Chondrocyte (in vitro differentiated cells): ENCODE measurements around the gene MTMR10. TPM values are rescaled to one million over a fixed set of nuclear protein-coding genes. Genes with fewer than 3 reads are reported as not detected.

ENCODE experiments used
- DNase-seq: peaks from one replicate; pipeline ENCODE4 v3.0.0; 2021; ENCODE audit warnings: mixed read lengths, low spot score
- H3K27ac Mint-ChIP-seq: one replicate; pipeline ENCODE4 v1.8.0; 2021; ENCODE audit warnings: mild to moderate bottlenecking, moderate library complexity, mixed read lengths; ENCODE audit not compliant: unreplicated experiment
- H3K27me3 Mint-ChIP-seq: 2 replicates; pipeline ENCODE4 v1.8.0; 2021; ENCODE audit warnings: low read depth, mixed read lengths
- H3K36me3 Mint-ChIP-seq: 2 replicates; pipeline ENCODE4 v1.8.0; 2021; ENCODE audit warnings: low read depth, mixed read lengths
- H3K4me1 Mint-ChIP-seq: 2 replicates; pipeline ENCODE4 v1.8.0; 2021; ENCODE audit warnings: low read depth, mild to moderate bottlenecking, mixed read lengths
- H3K4me3 Mint-ChIP-seq: one replicate; pipeline ENCODE4 v1.8.0; 2021; ENCODE audit warnings: mild to moderate bottlenecking, moderate library complexity, mixed read lengths; ENCODE audit not compliant: unreplicated experiment
- H3K9me3 Mint-ChIP-seq: 2 replicates; pipeline ENCODE4 v1.8.0; 2021; ENCODE audit warnings: low read depth, mixed read lengths
- CTCF ChIP-seq: fragments of 200-600 bp; sonication (generic); IDR thresholded peaks from 2 replicates; pipeline ENCODE4 v1.5.0; 2021; ENCODE audit warnings: antibody characterized with exemption, mild to moderate bottlenecking, moderate library complexity
- total RNA-seq: library from RNA; stranded (reverse); gene quantifications from 3 replicates; pipeline ENCODE4 v1.2.1, GENCODE V29; 2021

Gene MTMR10
- total RNA-seq, 1 donor from 2014 or later, result 14.9 TPM

GRCh38 chr15:30896211-30896606 lies 95.2 kb downstream of the MTMR10 start:
- Mint-ChIP-seq H3K9me3 (no peaks in the 10 kb centered on the region), H3K27ac (no peak overlapping the region), H3K4me3 (no peak overlapping the region), H3K27me3 (no peaks in the 10 kb centered on the region), H3K4me1 (peaks cover 5% of the 10 kb centered on the region), H3K36me3 (no peaks in the 10 kb centered on the region)
- TF ChIP-seq CTCF, result no peak
- no peak for DNase-seq

GRCh38 chr15:30895461-30896210 lies 95.8 kb downstream of the MTMR10 start:
- no peak overlapping the region for H3K27ac Mint-ChIP-seq
- peaks cover 5% of the 10 kb centered on the region for H3K4me1 Mint-ChIP-seq
- no peak for DNase-seq
- H3K36me3 Mint-ChIP-seq, result no peaks in the 10 kb centered on the region
- TF ChIP-seq CTCF, result no peak
- H3K27me3 Mint-ChIP-seq, result no peaks in the 10 kb centered on the region
- H3K9me3 Mint-ChIP-seq, result no peaks in the 10 kb centered on the region
- H3K4me3 Mint-ChIP-seq, result no peak overlapping the region

DNA sequence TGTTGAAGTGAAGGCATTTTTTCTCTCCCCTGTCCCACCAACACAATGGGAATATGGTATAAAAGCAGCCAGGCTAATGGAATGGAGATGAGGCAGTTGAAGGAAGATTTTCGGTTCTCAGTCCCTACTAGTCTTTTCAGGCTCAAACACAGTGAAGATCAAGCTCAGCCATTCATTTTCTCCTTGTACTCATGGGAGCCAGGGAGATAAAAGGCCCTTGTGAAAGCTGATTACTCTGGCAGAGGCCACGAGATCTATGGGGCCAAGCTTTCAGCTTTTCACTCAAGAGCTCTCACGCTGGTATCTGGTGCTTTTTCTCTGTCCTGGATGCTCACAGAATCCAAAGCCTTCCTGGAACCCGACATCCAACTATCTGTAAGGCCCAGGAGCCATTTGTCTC lies 102.2 kb downstream of the MTMR10 start:
- TF ChIP-seq CTCF, result no peak
- Mint-ChIP-seq H3K4me3 (no peak overlapping the region), H3K27me3 (no peaks in the 10 kb centered on the region), H3K4me1 (peaks cover under 1% of the 10 kb centered on the region), H3K9me3 (no peaks in the 10 kb centered on the region), H3K27ac (no peak overlapping the region), H3K36me3 (no peaks in the 10 kb centered on the region)
- DNase-seq, result no peak

Other genes with a start within 250 kb of the MTMR10 start
- 13.5 to 27.5 TPM (median 16.3 TPM) in 3 replicates for gene FAN1, start 87.7 kb downstream of the MTMR10 start, total RNA-seq
- not detected in 3 replicates for gene TRPM1, start 110.1 kb upstream of the MTMR10 start, total RNA-seq